HepG2 (cell line): ENCODE data around the gene EIF4A3. TPM values are rescaled to one million over a fixed set of nuclear protein-coding genes. Genes with fewer than 3 reads are reported as not detected.

Experiments
- ATAC-seq: fragments of 200-7000 bp; cut with Tn5 transposase; 3 replicates; pipeline ENCODE4 v1.9.1; 2020; ENCODE audit warnings: mild to moderate bottlenecking, moderate library complexity
- BruUV-seq: library from RNA; stranded (reverse); fragments of 400-500 nt; replicated peaks from 2 replicates; lab custom pipeline; 2021; lab: Mats Ljungman, UMichigan
- CTCF ChIA-PET: fragments of 300-600 bp; formaldehyde crosslinking; extraction: SDS; loops from one replicate; lab custom pipeline; 2021; ENCODE audit warnings: low total read pairs, inconsistent platforms, low intra/inter-chr PET ratio; lab: Yijun Ruan, JAX
- POLR2A ChIA-PET: fragments of 350-600 bp; sonication (Branson Sonifier 250); formaldehyde crosslinking; loops from one replicate; lab custom pipeline; 2020; ENCODE audit warnings: antibody characterized with exemption, inconsistent platforms; lab: Yijun Ruan, JAX
- DNase-seq: peaks from one replicate; pipeline ENCODE4 v3.0.0-alpha.2; 2015; ENCODE audit warnings: low spot score
- FAIRE-seq: peaks from 3 replicates; lab custom pipeline; 2011; peaks lifted over from hg19 to GRCh38; lab: Jason Lieb, UNC
- H2AFZ ChIP-seq: one replicate; pipeline ENCODE4 v1.6.1; 2011; ENCODE audit warnings: low read length, inconsistent platforms
- H3K27ac ChIP-seq: fragments of 300-600 bp; 3 replicates; pipeline ENCODE4 v1.8.0; 2011; ENCODE audit warnings: mixed run types, mild to moderate bottlenecking, mixed read lengths, low read length, inconsistent platforms; ENCODE audit not compliant: insufficient read depth; ENCODE audit errors: extremely low read length
- H3K27me3 ChIP-seq, 2 experiments: fragments of 200-600 bp in 1 of 2; 2 replicates in 1 of 2; 3 replicates in 1 of 2; pipeline versions ENCODE4 v1.6.0 to v1.8.0; 2011; ENCODE audit warnings: low read length in 2 of 2, mild to moderate bottlenecking in 2 of 2, moderate library complexity in 2 of 2, inconsistent platforms in 1 of 2; ENCODE audit not compliant: insufficient read depth in 2 of 2, control insufficient read depth in 1 of 2
- H3K36me3 ChIP-seq, 2 experiments: fragments of 200-600 bp in 1 of 2; replicated peaks in 1 of 2; 2 replicates in 1 of 2; 3 replicates in 1 of 2; pipeline versions ENCODE4 v1.5.1 to v1.8.0; 2011; ENCODE audit warnings: low read length in 2 of 2, inconsistent platforms in 1 of 2; ENCODE audit not compliant: insufficient read depth in 2 of 2, control insufficient read depth in 1 of 2
- H3K4me1 ChIP-seq: 2 replicates; pipeline ENCODE4 v1.5.1; 2012; ENCODE audit warnings: low read length, inconsistent platforms; ENCODE audit not compliant: insufficient read depth
- H3K4me2 ChIP-seq: 2 replicates; pipeline ENCODE4 v1.6.0; 2011; ENCODE audit warnings: low read depth, low read length, inconsistent platforms
- H3K4me3 ChIP-seq, 3 experiments: fragments of 200-600 bp in 1 of 3; sonication (generic), shearing (Covaris generic) in 1 of 3; replicated peaks in 1 of 3; 2 replicates each; pipeline ENCODE4 v1.5.1; 2011 to 2016; ENCODE audit warnings: low read length in 3 of 3, inconsistent platforms in 2 of 3, low read depth in 2 of 3, mild to moderate bottlenecking in 2 of 3, control low read depth in 1 of 3, mixed read lengths in 1 of 3; ENCODE audit not compliant: insufficient read depth in 1 of 3
- H3K79me2 ChIP-seq: one replicate; pipeline ENCODE4 v1.6.1; 2011; ENCODE audit warnings: low read length, inconsistent platforms; ENCODE audit not compliant: insufficient read depth
- H3K9ac ChIP-seq: 2 replicates; pipeline ENCODE4 v1.6.0; 2011; ENCODE audit warnings: mild to moderate bottlenecking, low read depth, low read length, inconsistent platforms; ENCODE audit not compliant: insufficient read depth
- H3K9me3 ChIP-seq: 2 replicates; pipeline ENCODE4 v1.5.1; 2012; ENCODE audit warnings: mild to moderate bottlenecking, low read length
- H4K20me1 ChIP-seq: 2 replicates; pipeline ENCODE4 v1.6.0; 2011; ENCODE audit warnings: inconsistent platforms, mild to moderate bottlenecking, low read length, moderate library complexity; ENCODE audit not compliant: insufficient read depth
- ATF1 ChIP-seq: IDR thresholded peaks from 2 replicates; pipeline ENCODE4 v1.6.1; 2016; ENCODE audit warnings: mild to moderate bottlenecking, control low read depth
- JARID2 ChIP-seq: sonication (generic); formaldehyde crosslinking; IDR thresholded peaks from 2 replicates; pipeline ENCODE4 v1.8.1; 2023; ENCODE audit warnings: missing genetic modification reagents, inconsistent platforms; ENCODE audit not compliant: insufficient replicate concordance
- MAFF ChIP-seq: IDR thresholded peaks from 2 replicates; pipeline ENCODE4 v1.6.1; 2011; ENCODE audit warnings: low read depth, low read length, improper control_type of control experiment
- POLR2AphosphoS5 ChIP-seq: IDR thresholded peaks from 2 replicates; pipeline ENCODE4 v1.6.1; 2012; ENCODE audit warnings: low read depth, low read length
- RBM39 ChIP-seq: fragments of 200-400 bp; formaldehyde crosslinking; IDR thresholded peaks from one replicate; pipeline ENCODE4 v1.6.1; 2018; ENCODE audit warnings: antibody characterized with exemption, mild to moderate bottlenecking, low read depth, low read length; ENCODE audit not compliant: poor library complexity, severe bottlenecking
- RFXAP ChIP-seq: sonication (generic); formaldehyde crosslinking; IDR thresholded peaks from 2 replicates; pipeline ENCODE4 v1.4.0; 2020; ENCODE audit warnings: missing genetic modification reagents, borderline replicate concordance
- SIX1 ChIP-seq: sonication (generic); formaldehyde crosslinking; IDR thresholded peaks from 2 replicates; pipeline ENCODE4 v1.4.0; 2020; ENCODE audit warnings: missing genetic modification reagents, borderline replicate concordance
- SP2 ChIP-seq: sonication (generic); formaldehyde crosslinking; IDR thresholded peaks from 2 replicates; pipeline ENCODE4 v1.5.1; 2020; ENCODE audit warnings: mild to moderate bottlenecking, missing genetic modification reagents
- ZFX ChIP-seq: sonication (generic); formaldehyde crosslinking; IDR thresholded peaks from 2 replicates; pipeline ENCODE4 v1.4.0; 2020; ENCODE audit warnings: mild to moderate bottlenecking, low read depth, missing genetic modification reagents, moderate library complexity
- ZNF121 ChIP-seq: sonication (generic); formaldehyde crosslinking; IDR thresholded peaks from 2 replicates; pipeline ENCODE4 v1.5.0; 2020; ENCODE audit warnings: mild to moderate bottlenecking, missing genetic modification reagents
- WGBS: methylation state at CpG from one replicate; pipeline ENCODE4 v1.1.6; 2017; ENCODE audit warnings: low lambda C conversion rate; 5-methylcytosine and 5-hydroxymethylcytosine counted together
- in situ Hi-C: cut with HindIII; loops from 2 replicates; pipeline ENCODE4 v1.10.0; 2017; ENCODE audit warnings: low pct_unique_long_range_greater_than_20kb; ENCODE audit not compliant: extremely low pct_ligation_motif_present
- intact Hi-C: fragments of 100-400 bp; cut with micrococcal nuclease; formaldehyde crosslinking; loops from one replicate; pipeline ENCODE4 v1.10.0; 2022; ENCODE audit not compliant: unreplicated experiment
- polyA plus RNA-seq, 8 experiments: library from polyadenylated mRNA; depleted of rRNA in 3 of 8; stranded (reverse) in 7 of 8; unstranded in 1 of 8; fragments of >200 nt; fragmentation: Illumina TruSeq in 4 of 8; extraction: Trizol in 4 of 8; gene quantifications; 2 replicates each; pipeline versions ENCODE4 v1.2.1 to v1.2.3, GENCODE V29; 2011 to 2016; ENCODE audit warnings: low read depth in 4 of 8, missing spikeins in 1 of 8, mixed read lengths in 1 of 8; ENCODE audit not compliant: insufficient read depth in 1 of 8
- total RNA-seq, 5 experiments: library from RNA; depleted of rRNA; stranded (reverse); fragments of >200 nt; fragmentation: Illumina TruSeq; extraction: Trizol; gene quantifications; 2 replicates each; pipeline ENCODE4 v1.2.3, GENCODE V29; 2016; ENCODE audit warnings: low read depth in 1 of 5
- TF ChIP-seq, protein P1 (sequence below): sonication (generic); formaldehyde crosslinking; IDR thresholded peaks from 2 replicates; pipeline ENCODE4 v1.4.0; 2020; ENCODE audit warnings: missing genetic modification reagents
- TF ChIP-seq, protein P2 (sequence below): sonication (generic); formaldehyde crosslinking; conservative IDR thresholded peaks from 2 replicates; pipeline ENCODE4 v1.8.1; 2023; ENCODE audit warnings: missing genetic modification reagents
- TF ChIP-seq, protein P3 (sequence below): IDR thresholded peaks from 2 replicates; pipeline ENCODE4 v1.6.1; 2016; ENCODE audit warnings: control low read depth
- TF ChIP-seq, protein P4 (sequence below): IDR thresholded peaks from 2 replicates; pipeline ENCODE4 v1.6.1; 2018; ENCODE audit warnings: missing genetic modification reagents, mild to moderate bottlenecking, missing compliant biosample characterization

Gene EIF4A3
- total and polyA plus RNA-seq, 2 of the 13 experiments (the other 11 are each of a cell fraction or from before 2014, with no cell fraction given), result 145 to 187 TPM

DNA sequence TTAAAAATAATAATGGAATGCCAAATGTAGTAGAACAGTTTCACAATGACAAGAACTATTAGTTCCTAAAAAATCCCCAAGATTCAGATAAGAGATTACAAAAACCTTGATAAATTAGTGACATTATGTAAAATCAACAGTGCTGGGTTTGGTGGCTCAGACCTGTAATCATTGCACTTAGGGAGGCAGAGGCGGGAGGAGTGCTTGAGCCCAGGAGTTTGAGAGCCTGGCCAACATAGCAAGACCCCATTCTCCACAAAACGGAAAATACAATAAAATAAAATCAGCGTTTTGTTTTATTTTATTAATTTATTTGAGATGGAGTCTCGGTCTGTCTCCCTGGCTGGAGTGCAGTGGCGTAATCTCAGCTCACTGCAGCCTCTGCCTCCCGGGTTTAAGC lies 27.0 kb upstream of the EIF4A3 start:
- H2AFZ ChIP-seq, result no peak overlapping the region
- POLR2A ChIA-PET, result no interaction called here
- in situ Hi-C loops, result no loop called here

DNA sequence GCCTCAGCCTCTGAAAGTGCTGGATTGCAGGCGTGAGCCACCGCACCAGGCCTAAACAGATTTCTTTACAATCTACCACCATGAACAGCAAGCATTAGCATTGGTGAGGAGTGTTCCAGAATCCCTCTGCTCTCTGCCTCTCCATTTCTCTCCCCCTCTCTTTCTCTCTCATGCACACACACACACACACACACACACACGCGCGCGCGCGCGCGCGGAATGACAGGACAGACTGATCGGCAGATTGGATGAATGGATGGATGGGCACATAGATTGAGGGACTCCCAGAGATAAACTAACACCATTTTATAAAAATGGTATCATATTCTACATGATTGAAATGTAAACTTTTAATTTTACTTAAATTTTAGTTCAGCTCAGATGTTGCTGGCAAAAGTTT lies 26.2 kb upstream of the EIF4A3 start:
- TF ChIP-seq JARID2, result no peak
- no peak for TF ChIP-seq SIX1 (CRISPR knock-in tag)
- TF ChIP-seq, protein P1, sequence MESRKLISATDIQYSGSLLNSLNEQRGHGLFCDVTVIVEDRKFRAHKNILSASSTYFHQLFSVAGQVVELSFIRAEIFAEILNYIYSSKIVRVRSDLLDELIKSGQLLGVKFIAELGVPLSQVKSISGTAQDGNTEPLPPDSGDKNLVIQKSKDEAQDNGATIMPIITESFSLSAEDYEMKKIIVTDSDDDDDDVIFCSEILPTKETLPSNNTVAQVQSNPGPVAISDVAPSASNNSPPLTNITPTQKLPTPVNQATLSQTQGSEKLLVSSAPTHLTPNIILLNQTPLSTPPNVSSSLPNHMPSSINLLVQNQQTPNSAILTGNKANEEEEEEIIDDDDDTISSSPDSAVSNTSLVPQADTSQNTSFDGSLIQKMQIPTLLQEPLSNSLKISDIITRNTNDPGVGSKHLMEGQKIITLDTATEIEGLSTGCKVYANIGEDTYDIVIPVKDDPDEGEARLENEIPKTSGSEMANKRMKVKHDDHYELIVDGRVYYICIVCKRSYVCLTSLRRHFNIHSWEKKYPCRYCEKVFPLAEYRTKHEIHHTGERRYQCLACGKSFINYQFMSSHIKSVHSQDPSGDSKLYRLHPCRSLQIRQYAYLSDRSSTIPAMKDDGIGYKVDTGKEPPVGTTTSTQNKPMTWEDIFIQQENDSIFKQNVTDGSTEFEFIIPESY (CRISPR knock-in tag), result no peak
- TF ChIP-seq ZFX (CRISPR knock-in tag), result no peak
- TF ChIP-seq MAFF, result no peak
- no peak for TF ChIP-seq RBM39
- TF ChIP-seq, protein P2, sequence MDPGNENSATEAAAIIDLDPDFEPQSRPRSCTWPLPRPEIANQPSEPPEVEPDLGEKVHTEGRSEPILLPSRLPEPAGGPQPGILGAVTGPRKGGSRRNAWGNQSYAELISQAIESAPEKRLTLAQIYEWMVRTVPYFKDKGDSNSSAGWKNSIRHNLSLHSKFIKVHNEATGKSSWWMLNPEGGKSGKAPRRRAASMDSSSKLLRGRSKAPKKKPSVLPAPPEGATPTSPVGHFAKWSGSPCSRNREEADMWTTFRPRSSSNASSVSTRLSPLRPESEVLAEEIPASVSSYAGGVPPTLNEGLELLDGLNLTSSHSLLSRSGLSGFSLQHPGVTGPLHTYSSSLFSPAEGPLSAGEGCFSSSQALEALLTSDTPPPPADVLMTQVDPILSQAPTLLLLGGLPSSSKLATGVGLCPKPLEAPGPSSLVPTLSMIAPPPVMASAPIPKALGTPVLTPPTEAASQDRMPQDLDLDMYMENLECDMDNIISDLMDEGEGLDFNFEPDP, result 0 out of 2 replicates have a peak, but pooled peaks have one; percentile 24
- H2AFZ ChIP-seq, result no peak overlapping the region
- H3K4me2 ChIP-seq, result no peak overlapping the region
- 88% methylated on average over 12 of the region's 12 CpGs for WGBS
- in situ Hi-C loops, result no loop called here
- intact Hi-C loops, result no loop called here
- peaks cover 8 to 65% of the 10 kb centered on the region in 2 experiments; a peak in 4 of 5 replicates for H3K27me3 ChIP-seq
- no peaks in the 10 kb centered on the region for H3K36me3 ChIP-seq
- H3K27ac ChIP-seq, result no peak overlapping the region
- no peaks in the 10 kb centered on the region for H3K79me2 ChIP-seq
- no peak for DNase-seq
- ChIA-PET POLR2A (no interaction called here), CTCF (no interaction called here)
- no TSS peak for BruUV-seq
- H4K20me1 ChIP-seq, result no peaks in the 10 kb centered on the region
- no peak for ATAC-seq
- no peak overlapping the region for H3K9ac ChIP-seq
- H3K4me3 ChIP-seq, result no peak overlapping the region
- FAIRE-seq, result no peak
- peaks cover 11% of the 10 kb centered on the region for H3K4me1 ChIP-seq
- H3K9me3 ChIP-seq, result no peaks in the 10 kb centered on the region

More for the DNA sequence above, 27.0 kb upstream of the EIF4A3 start:
- Histone ChIP-seq H3K4me2 (no peak overlapping the region), H3K9me3 (no peaks in the 10 kb centered on the region), H4K20me1 (no peaks in the 10 kb centered on the region), H3K9ac (no peak overlapping the region), H3K79me2 (no peaks in the 10 kb centered on the region), H3K27ac (no peak overlapping the region), H3K27me3 (peaks cover 9 to 70% of the 10 kb centered on the region in 2 experiments; a peak in 4 of 5 replicates), H3K4me1 (peaks cover 14% of the 10 kb centered on the region), H3K4me3 (no peak overlapping the region), H3K36me3 (no peaks in the 10 kb centered on the region)
- no peak for FAIRE-seq
- CTCF ChIA-PET, result no interaction called here
- 45% methylated on average over 6 of the region's 6 CpGs for WGBS
- no TSS peak for BruUV-seq
- ATAC-seq, result no peak
- intact Hi-C loops, result no loop called here
- no peak for TF ChIP-seq RFXAP (CRISPR knock-in tag)
- TF ChIP-seq POLR2AphosphoS5, result no peak
- TF ChIP-seq, protein P3, sequence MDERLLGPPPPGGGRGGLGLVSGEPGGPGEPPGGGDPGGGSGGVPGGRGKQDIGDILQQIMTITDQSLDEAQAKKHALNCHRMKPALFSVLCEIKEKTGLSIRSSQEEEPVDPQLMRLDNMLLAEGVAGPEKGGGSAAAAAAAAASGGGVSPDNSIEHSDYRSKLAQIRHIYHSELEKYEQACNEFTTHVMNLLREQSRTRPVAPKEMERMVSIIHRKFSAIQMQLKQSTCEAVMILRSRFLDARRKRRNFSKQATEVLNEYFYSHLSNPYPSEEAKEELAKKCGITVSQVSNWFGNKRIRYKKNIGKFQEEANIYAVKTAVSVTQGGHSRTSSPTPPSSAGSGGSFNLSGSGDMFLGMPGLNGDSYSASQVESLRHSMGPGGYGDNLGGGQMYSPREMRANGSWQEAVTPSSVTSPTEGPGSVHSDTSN (CRISPR knock-in tag), result no peak
- TF ChIP-seq, protein P4, sequence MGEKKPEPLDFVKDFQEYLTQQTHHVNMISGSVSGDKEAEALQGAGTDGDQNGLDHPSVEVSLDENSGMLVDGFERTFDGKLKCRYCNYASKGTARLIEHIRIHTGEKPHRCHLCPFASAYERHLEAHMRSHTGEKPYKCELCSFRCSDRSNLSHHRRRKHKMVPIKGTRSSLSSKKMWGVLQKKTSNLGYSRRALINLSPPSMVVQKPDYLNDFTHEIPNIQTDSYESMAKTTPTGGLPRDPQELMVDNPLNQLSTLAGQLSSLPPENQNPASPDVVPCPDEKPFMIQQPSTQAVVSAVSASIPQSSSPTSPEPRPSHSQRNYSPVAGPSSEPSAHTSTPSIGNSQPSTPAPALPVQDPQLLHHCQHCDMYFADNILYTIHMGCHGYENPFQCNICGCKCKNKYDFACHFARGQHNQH (CRISPR knock-in tag), result no peak
- TF ChIP-seq SP2 (CRISPR knock-in tag), result no peak
- peak; percentile 35; the same call in 1 of the 2 replicates for TF ChIP-seq ZNF121 (CRISPR knock-in tag)
- no peak for TF ChIP-seq ATF1 (CRISPR knock-in tag)
- no peak for DNase-seq
